B cell (primary cell): ENCODE measurements around the gene WNK2.

Experiments used
- CTCF ChIP-seq: fragments of 200-600 bp; IDR thresholded peaks from one replicate; pipeline ENCODE4 v1.8.0; 2022; ENCODE audit warnings: antibody characterized with exemption, mild to moderate bottlenecking
- EZH2 ChIP-seq: IDR thresholded peaks from 2 replicates; pipeline ENCODE4 v1.6.1; 2012; ENCODE audit warnings: borderline replicate concordance, low read depth, mild to moderate bottlenecking, moderate library complexity, low read length; ENCODE audit not compliant: insufficient read depth, poor library complexity, severe bottlenecking

- TF ChIP-seq CTCF (no peak), EZH2 (no peak)
These were observed 35.8 kb downstream of the WNK2 start for GRCh38 chr9:93219692-93220091.
